Limb (tissue), 2 donors: ENCODE results near the gene PPP1R13B.
"Not testable (repeated sequence)": the region's sequence is repeated elsewhere in the genome, so short reads cannot be mapped to it uniquely, and the experiment has no call there.

ENCODE experiments used
- DNase-seq, 2 donors: peaks; one replicate each; pipeline ENCODE4 v3.0.0-alpha.2; 2016; ENCODE audit errors: extremely low spot score in 2 of 2

Gene PPP1R13B

DNA sequence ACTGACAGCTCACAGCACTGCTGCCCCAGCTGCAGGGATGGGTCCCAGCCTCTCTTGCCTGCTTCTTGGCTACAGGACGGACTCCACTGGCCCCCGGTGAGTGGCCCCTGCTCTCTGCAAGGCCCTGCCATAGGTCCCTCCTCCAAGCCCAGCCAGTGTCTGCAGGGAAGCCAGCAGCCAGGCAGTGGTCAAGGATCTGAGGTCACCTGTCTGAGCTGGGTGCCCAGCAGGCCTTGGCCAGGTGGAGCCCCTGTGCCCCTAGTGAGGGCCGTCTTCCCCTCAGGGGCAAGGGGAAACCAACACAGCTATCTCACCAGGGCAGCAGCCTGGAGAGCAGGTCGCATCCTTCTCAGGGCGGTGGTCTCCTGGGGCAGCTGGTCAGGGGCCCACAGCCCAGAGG lies 145.3 kb downstream of the PPP1R13B start:
- DNase-seq = peak in 1 of 2 donors; percentile 26

DNA sequence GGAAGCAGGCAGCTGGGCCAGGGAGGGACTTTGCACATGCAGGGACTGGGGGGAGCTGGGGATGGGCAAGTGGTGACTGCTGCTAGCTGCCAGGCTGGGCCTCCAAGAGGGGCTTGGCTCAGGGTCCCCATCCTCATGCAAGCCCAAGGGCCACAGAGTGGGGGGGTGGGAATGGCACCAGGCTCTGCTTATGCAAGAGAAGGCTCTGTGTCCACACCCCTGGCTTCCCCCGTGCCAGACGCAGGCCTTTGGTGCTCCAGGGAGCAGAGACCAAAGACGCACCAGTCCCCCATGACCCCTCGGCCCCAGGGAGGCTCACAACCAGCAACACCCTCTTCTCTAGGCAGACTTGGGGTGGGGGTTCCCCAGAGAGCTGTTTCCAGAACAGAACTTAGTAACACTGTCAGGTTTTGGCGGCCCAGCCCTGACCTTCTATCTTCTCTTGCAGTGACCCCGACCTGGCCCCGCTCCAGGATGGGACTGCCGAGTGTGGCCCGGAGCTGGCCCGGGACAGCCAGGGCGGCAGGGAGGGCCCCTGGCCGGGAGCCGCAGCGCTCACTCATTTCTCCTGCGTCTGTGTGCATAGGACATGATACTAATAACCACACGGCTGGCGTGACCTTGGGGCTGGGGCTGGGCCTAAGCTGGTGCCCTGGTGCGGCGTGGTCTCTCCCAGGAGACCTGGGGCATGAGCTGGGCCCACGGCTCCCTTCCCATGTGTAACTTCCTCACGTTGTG lies 146.5 kb downstream of the PPP1R13B start:
- peak in 1 of 2 donors; percentile 28 for DNase-seq

DNA sequence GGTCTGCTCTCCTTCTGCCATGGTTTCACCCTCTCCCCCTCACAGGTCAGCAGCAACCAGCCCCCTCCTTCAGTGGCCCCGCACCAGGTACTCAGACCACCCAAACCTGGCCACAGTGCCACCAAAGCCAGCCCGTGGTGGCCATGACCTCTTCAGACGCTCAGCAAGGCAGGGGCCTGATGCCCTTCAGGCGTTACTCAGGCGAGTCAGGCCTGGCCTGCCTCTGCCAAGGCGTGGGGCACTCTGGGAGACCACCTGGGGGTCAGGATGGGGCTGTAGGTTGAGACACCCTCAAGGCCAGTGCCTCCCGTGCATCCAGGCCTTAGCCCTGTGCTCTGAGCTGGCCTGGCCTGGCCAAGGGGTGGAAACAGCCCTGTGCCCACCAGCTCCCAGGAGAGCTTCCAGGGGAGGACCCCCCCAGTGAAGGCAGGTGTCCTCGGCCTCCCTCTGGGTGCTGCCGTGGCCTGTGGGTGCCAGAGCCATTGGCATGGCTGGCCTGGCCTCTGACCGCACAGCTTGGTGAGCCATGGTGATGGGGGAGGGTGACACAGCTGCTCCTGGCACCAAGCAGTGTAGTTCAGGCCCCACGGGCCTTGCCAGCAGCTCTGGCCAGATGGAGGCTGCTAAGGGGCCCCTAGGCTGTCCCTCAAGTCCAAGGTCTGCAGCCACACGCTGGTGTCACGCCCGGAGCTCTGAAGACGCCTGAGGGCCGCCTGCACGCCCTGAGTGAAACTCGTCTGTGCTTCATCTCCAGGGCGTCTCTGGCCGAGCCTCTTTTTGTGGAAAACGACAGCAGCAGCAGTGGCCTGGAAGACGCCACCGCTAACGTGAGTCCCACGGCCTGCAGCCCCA lies 147.2 kb downstream of the PPP1R13B start:
- peak in 1 of 2 donors; percentile 29 for DNase-seq

DNA sequence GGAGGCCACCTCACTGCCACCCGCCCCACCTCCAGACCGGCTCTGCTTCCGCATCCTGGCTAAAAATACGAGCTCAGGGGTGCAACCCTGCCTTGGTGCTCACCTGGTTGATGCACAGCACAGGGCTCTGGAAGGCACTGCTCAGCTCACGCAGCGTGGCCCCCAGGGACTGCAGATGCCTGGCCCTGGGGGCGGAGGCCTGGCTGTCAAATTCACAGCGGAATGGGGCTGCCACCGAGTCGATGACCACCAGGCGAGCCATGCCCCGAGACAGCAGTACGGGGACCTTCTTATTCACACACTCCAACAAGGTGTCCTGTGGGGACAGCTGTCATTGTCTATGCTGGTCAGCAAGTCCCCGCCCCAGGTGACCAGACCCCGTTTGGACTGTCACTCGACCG lies 148.1 kb downstream of the PPP1R13B start:
- DNase-seq = no peak

DNA sequence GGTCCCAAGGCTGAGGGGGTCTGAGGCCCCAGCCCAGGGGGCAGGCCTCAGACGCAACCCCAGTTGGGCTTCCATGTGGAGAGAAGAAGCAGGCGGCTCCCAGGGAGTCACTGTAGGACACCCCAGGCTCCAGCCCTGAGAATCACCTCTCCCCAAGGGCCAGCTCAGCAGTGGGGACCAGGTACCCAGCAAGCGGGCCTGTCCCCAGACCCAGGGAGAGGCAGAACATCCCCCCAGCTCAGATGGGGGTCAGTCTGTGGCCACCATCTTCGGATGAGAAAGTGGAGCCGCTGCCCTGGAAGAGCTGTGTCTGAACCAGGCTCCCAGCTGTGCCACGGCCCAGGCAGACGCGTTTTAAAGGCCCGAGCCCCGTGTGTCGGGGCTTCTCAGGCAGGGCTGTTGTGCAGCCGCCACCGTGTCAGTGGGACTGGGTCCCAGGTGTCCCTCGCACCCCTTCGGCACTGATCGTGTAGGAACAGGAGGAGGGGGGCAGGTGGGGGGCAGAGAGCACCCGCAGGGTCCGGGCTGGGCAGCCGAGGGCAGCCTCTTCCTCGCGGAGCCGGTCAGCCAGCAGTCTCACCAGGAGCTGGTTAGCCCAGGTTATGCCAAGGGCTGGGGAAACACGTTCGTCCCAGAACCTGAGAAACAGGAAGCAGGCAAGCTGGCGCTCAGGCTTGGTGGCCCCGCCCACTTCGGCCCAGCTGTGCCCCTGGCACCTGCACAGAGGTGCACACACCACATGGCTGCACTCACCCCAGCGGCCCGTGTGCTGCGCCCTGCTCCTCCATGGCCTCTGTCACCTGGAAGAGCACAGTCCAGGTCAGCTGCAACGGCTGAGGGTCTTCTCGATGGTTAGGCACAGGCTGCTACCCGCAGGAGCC lies 148.8 kb downstream of the PPP1R13B start:
- DNase-seq = no peak

DNA sequence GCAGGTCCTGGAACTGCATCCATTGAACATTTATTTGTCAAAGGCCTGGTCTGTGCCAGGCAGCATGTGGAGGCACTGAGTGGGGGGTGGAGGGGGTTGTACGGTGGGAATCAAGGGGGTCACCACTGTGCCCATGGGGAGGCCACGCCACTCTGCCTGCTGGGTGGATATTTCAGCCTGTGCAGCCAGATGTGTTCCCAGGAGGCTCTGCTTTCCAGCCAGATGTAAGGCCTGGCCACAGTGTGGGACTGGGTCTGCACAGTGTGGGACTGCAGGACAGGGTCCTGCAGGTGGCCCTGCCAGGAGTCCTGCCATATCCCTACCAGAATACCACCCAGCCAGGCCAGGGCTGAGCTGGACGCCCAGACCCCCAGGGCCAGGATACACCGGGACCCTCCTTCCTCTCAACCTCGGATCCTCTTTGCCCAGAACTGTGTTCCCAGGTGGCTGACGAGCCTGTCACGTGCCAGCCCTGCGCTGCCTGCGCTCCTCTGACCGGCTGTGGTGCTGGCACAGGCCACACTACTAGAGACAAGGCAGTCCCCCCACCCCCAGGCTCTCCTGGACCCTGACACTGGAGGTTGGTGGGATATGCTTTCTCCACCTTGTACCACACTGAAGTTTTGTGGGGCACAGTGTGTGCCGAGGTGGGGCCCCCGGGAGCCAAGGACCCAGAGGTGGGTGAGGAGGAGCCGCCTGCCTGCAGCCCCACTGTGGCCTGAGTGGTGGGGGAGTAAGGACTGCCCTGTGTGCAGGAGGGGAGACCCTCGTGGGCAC lies 149.6 kb downstream of the PPP1R13B start:
- peak in 1 of 2 donors; percentile 31 for DNase-seq

DNA sequence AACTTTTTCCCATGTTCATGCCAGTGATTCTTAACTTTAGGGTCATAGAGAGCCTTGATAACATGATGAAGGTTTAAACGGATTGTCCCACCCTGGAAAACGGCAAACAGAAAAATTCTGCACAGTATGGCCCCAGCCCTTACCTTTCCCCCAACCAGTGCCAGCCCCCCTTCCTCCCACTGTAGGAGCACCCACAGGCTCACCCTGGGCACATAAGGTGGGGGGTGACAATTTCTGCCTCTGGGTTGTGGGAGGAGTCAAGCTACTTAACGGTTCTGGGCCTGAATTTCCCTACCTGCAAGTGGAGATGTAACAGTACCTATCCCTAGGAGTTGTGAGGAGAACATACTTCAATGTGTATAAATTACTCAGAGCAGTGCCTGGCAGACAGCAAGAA lies 150.2 kb downstream of the PPP1R13B start:
- DNase-seq = peak in 1 of 2 donors; percentile 21

DNA sequence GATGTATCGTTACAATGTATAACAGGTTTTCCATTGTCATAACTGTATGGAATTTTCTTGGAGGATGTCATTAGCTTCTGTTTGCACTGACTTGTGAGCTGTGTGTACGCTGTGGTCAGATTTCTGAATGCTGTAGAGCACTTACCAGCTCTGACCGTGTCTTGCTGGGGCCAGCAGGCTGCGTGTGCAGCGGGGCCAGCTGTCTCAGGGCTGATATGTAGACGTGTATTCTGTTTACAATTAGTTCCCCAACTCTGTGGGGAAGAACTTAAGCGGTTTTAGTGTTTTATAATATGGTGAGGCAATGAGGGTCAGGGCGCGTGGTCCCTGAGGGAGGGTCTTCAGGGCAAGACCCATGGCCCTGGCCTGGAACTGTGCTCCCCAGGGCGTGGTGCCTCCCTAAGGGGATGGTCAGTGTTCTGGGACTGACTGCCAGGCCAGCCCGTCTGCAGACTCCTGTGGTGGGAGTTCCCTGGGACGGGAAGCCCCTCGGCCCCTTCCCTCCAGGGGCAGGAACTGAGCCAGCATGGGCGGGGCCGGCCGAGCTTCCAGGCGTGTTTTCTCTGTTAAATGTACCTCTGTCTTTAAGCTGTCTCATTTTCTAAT lies 150.8 kb downstream of the PPP1R13B start:
- peak; percentile 62 to 67 for DNase-seq

DNA sequence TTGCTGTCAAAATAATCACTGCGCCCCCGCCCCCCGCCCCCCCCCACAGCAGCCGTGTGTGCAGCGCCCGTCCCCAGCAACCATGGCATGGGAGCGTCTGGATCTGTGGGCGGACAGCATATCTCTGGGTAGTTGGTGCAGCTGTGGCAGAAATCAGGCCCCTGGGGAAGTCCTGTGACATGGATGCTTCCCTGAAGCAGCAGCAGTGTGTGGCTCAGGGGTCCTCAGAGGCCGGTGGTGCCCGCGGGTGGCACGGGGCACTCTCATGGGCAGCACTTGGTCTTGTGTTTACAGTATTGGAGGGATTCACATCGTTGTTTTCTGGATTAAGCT lies 151.3 kb downstream of the PPP1R13B start:
- DNase-seq = peak in 1 of 2 donors; percentile 54

DNA sequence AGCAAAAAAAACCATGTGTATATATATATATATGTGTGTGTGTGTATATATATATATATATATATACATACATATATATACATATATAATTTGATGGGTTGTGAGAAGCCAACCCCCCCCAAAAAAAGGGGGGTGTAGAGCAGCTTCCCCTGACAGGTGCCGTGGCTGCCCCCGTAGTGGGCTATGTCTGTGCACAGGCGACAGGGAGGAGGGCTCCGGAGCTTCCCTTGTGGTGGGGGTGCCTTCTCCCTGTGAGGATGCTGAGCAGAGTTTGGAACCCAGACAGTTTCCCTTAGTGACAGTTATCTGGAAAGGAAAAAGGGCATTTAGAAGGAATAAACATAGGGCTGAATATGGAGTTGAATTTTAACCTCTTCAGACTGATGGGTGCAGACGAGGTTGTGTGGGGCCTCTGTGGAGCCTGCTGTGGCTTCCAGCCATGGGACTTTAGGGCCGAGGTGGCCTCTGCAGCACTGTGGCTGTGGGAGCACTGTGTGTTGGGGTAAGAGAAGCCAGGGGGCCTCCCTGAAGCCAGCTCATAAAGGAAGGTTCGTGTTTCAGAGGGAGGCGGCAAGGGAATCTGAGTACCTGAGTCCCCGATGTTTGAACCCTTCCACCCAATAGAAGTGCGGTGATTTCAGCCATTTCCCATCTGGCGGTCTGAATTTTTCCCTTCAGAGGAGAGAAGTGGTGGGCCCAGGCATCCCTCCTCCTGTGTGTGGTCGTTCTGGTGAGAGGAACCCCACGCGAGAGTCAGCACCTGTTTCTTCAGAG lies 151.9 kb downstream of the PPP1R13B start:
- DNase-seq = peak in 1 of 2 donors; percentile 24

DNA sequence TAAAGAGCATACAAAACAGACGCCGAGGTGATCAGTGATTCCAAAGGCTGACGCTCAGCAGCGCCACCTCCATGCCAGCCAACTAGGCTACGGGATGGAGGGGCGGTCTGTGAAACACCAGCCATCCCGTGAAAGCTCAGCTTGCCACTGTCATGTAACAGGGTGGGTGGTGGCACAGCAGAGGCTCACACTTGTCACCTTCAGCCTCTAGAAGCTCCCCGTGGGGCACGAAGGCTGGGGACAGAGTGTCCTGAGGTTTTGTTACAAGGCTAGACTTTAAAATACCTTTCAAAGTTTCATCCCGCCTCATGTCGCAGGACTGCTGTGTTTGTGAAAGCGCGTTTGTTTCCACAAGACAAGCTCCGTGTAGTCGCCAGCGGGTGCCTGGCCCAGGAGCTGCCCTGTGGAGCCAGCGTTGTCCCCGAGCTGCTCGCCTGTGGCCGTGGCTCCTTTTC lies 152.8 kb downstream of the PPP1R13B start:
- DNase-seq = peak in 1 of 2 donors; percentile 24

DNA sequence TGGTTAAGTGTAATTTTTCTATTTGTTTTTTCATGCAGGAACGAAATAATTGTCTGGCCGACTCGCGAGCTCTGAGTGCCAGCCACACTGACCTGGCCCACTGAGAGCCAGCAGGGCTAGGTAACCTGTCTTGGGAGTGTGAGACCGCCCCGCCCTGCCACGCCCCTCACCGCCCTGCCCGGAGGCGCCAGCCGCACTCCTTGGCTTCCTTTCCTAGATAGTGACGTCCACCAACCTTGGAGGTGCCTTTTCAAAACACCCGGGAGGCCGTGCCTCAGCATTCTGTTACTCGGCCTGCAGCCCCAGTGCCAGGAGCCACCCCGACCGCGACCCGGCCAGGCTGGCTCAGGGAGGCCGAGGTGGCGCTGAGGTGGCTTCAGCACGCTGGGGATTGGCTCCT lies 153.9 kb downstream of the PPP1R13B start:
- peak in 1 of 2 donors; percentile 23 for DNase-seq

DNA sequence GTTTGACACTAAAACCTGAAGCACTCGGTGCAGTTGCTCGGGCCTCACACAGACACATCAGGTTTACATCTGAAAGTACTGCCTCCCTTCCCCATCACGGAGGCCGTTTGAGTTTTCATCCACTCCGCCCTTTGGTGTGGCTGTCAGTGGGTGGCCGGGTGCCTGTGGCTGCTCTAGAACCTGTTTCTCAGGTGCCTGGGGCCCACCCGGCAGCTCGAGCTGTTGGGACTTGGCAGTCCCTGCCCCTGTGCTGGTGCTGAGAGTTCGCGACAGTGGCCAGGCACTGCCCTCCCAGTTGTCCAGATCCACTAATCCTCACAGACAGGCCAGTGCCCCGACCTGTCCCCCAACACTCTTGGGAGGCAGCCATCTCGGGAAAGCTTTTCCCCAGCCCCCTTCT lies 154.5 kb downstream of the PPP1R13B start:
- DNase-seq = peak in 1 of 2 donors; percentile 27

DNA sequence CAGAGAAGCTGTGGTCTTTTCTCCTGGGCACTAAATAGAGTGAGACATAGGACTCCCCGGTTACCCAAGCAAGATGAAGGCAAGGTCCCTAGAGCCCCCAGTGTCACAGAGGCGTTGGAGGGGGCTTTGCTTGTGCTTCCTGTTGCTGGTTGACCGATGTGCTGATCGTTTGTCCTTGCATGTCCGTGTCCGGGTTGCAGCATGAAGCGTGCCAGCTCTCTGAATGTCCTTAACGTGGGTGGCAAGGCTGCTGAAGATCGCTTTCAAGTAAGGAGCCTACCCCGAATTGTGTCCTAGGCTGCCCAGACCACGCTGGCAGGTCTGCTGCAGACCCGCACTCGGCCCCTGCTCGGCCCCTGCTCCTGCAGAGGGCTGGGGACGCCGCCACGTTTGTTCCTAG lies 155.2 kb downstream of the PPP1R13B start:
- no peak for DNase-seq

DNA sequence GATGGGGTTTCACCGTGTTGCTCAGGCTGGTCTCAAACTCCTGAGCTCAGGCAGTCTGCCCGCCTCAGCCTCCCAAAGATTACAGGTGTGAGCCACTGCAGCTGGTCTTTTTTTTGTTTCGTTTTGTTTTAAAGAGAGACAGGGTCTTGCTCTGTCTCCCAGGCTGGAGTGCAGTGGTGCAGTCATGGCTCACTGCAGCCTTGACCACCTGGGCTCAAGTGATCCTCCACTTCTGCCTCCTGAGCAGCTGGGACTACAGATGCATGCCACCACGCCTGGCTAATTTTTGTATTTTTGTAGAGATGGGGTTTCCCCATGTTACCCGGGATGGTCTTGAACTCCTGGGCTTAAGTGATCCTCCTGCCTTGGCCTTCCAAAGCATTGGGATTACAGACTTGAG lies 155.7 kb downstream of the PPP1R13B start:
- not testable (repeated sequence) for DNase-seq

DNA sequence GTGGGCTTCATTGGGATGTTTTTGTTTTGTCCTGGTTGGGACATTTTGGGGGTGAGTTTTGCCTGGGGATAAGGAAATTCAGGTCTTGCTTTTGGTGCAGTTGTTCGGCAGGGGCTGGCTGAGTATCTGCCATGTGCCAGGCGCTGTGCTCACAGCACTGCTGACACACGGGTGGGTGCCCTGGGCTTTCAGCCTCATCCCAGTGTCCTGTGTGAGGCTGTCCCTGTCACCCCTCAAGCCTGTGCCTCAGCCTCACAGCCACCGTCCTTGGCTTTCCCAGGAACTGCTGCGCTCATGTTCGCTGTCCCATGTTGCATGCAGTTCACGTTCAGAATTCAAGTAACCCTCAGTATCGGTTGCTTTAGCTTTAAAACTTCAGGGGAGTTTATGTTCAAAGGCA lies 157.0 kb downstream of the PPP1R13B start:
- no peak for DNase-seq

DNA sequence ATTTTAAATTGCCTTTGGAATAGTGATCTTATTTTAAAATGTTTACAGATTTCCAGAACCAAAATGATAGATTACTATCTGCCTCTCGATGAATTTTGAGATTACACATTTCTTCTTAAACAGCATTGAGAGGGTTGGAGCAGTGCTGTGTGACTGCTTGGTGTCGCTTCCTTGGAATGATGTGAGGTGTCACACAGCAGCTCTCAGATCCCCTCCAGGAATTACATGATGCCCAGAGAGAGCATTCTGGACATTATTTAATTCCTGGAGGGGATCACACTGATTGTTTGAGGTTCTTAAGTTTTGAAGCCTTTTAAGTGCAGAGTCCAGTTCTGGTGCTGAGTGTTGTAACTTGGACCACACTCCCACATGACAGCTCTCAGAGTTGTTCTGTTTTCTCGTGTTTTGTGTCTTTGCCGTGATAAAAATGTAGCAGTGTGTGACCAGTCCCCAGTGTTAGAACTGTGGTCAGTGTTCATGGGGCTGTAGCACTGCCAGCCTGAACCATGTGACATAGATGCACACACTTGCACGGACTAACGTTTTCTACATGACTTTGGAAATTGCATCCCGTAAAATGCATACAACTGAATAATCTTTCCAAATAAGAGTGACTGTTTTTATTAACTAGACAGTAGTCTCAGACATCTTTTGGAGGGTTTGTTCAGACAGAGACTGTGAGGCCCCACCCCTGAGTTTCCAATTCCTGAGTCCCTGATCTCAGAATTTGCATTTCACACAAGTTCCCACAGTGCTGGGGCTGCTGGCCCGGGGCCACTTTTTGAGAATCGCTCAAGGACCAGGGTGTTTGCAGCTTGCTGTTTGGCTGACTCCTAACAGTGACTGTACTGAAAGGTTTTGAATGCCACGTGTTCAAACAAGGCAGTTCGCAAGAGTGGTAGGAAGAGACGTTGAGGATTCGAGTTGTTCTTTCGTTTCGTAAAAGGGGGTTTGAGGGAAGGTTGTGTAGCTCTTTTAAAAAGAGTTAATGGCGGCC lies 158.2 kb downstream of the PPP1R13B start:
- DNase-seq = peak in 1 of 2 donors; percentile 31

DNA sequence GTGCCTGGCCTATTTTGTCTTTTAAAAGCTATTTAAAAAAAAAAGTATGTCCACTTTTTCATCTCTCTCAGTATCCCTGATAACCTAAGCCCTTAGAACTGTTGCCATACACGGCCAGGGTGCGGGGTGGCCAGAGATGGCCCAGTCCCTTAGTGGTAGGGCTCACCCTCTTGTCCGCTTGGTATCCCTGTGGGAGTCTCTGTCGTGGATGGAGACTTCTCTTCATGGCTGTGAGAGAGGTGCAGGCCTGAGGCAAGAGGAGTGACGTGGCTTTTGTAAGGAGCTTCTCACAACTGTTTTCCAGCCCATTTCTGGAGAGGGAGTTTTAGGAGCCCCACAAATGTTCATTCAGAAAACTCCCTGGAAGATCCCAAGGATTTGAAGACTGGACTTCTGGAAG lies 158.9 kb downstream of the PPP1R13B start:
- DNase-seq = no peak
